Colonic mucosa (tissue), 4 donors: ENCODE measurements around the gene LYRM7. TPM values are rescaled to one million over a fixed set of nuclear protein-coding genes. Genes with fewer than 3 reads are reported as not detected.

Experiments used
- DNase-seq: peaks from one replicate; pipeline ENCODE4 v3.0.0-alpha.2; 2020
- H3K27ac ChIP-seq: fragments of 200-600 bp; one replicate; pipeline ENCODE4 v1.8.0; 2021
- H3K27me3 ChIP-seq: fragments of 200-600 bp; one replicate; pipeline ENCODE4 v1.8.0; 2021
- H3K36me3 ChIP-seq: fragments of 200-600 bp; one replicate; pipeline ENCODE4 v1.8.0; 2021
- H3K4me1 ChIP-seq: fragments of 200-600 bp; one replicate; pipeline ENCODE4 v1.8.0; 2021; ENCODE audit warnings: mild to moderate bottlenecking
- H3K4me3 ChIP-seq: fragments of 200-600 bp; one replicate; pipeline ENCODE4 v1.8.0; 2021
- H3K9ac ChIP-seq, 2 donors: one replicate each; pipeline ENCODE4 v1.7.0; 2013; ENCODE audit warnings: control low read depth in 2 of 2, low read depth in 2 of 2, low read length in 2 of 2
- H3K9me3 ChIP-seq: fragments of 200-600 bp; one replicate; pipeline ENCODE4 v1.8.0; 2021
- CTCF ChIP-seq: fragments of 200-600 bp; IDR thresholded peaks from one replicate; pipeline ENCODE4 v1.8.0; 2022; ENCODE audit warnings: antibody characterized with exemption, mild to moderate bottlenecking
- intact Hi-C: fragments of 100-400 bp; cut with DNase I; formaldehyde crosslinking; loops from one replicate; pipeline ENCODE4 v1.14.1; 2022
- total RNA-seq, 2 donors: library from RNA; stranded (reverse); fragmentation: NEBNext Ultra II Directional in 1 of 2; extraction: Animal tissue kit (Norgen Biotek cat#: 25700) in 1 of 2; gene quantifications; one replicate each; pipeline ENCODE4 v1.2.1, GENCODE V29; 2021
- donor health status: healthy.
- donor health status: DM: no; HTN: no; CAD: no.
- donor health status: DM: no; HTN: no; CAD: no.

Gene LYRM7
- total RNA-seq, 2 donors from 2014 or later: 12.1 TPM

- intact Hi-C loops: no loop called here
- Histone ChIP-seq H3K36me3 (no peaks in the 10 kb centered on the region), H3K27ac (no peak overlapping the region), H3K9me3 (no peaks in the 10 kb centered on the region), H3K27me3 (no peaks in the 10 kb centered on the region), H3K4me3 (no peak overlapping the region), H3K4me1 (no peaks in the 10 kb centered on the region), H3K9ac (no peak overlapping the region)
- no peak for DNase-seq
- TF ChIP-seq CTCF: no peak
Measured at GRCh38 chr5:131217791-131218190, 47.0 kb downstream of the LYRM7 start.

- intact Hi-C loops: no loop called here
- no peak for DNase-seq
- Histone ChIP-seq H3K4me3 (no peak overlapping the region), H3K36me3 (no peaks in the 10 kb centered on the region), H3K27me3 (no peaks in the 10 kb centered on the region), H3K9me3 (no peaks in the 10 kb centered on the region), H3K4me1 (no peaks in the 10 kb centered on the region), H3K27ac (no peak overlapping the region), H3K9ac (no peak overlapping the region)
- no peak for TF ChIP-seq CTCF
Measured at GRCh38 chr5:131218392-131218791, 47.6 kb downstream of the LYRM7 start.

GRCh38 chr5:131220566-131220965 lies 49.8 kb downstream of the LYRM7 start:
- Histone ChIP-seq H3K27ac (no peak overlapping the region), H3K4me1 (peaks cover under 1% of the 10 kb centered on the region), H3K9me3 (no peaks in the 10 kb centered on the region), H3K27me3 (no peaks in the 10 kb centered on the region), H3K36me3 (no peaks in the 10 kb centered on the region), H3K4me3 (no peak overlapping the region), H3K9ac (no peak overlapping the region)
- intact Hi-C loops: no loop called here
- no peak for DNase-seq
- no peak for TF ChIP-seq CTCF

- peaks cover 5% of the 10 kb centered on the region for H3K4me1 ChIP-seq
- no peak for TF ChIP-seq CTCF
- DNase-seq: no peak
- H3K4me3 ChIP-seq: no peak overlapping the region
- intact Hi-C loops: no loop called here
- no peak overlapping the region for H3K9ac ChIP-seq
- no peak overlapping the region for H3K27ac ChIP-seq
- no peaks in the 10 kb centered on the region for H3K36me3 ChIP-seq
- H3K27me3 ChIP-seq: no peaks in the 10 kb centered on the region
- H3K9me3 ChIP-seq: no peaks in the 10 kb centered on the region
Measured at GRCh38 chr5:131221008-131221703, 50.4 kb downstream of the LYRM7 start.

- Histone ChIP-seq H3K27me3 (no peaks in the 10 kb centered on the region), H3K9me3 (no peaks in the 10 kb centered on the region), H3K4me3 (no peak overlapping the region), H3K27ac (no peak overlapping the region), H3K9ac (no peak overlapping the region), H3K36me3 (no peaks in the 10 kb centered on the region), H3K4me1 (peaks cover 5% of the 10 kb centered on the region)
- DNase-seq: no peak
- no peak for TF ChIP-seq CTCF
- intact Hi-C loops: no loop called here
Measured at GRCh38 chr5:131221888-131222287, 51.1 kb downstream of the LYRM7 start.
